ENCODE data around the gene HAND2. TPM values are rescaled to one million over a fixed set of nuclear protein-coding genes. Genes with fewer than 3 reads are reported as not detected.
A peak's percentile ranks its signal among the peaks of the same experiment; 100 is the strongest.

HAND2 gene
- total RNA-seq, 2 donors from 2014 or later, result not detected

DNA sequence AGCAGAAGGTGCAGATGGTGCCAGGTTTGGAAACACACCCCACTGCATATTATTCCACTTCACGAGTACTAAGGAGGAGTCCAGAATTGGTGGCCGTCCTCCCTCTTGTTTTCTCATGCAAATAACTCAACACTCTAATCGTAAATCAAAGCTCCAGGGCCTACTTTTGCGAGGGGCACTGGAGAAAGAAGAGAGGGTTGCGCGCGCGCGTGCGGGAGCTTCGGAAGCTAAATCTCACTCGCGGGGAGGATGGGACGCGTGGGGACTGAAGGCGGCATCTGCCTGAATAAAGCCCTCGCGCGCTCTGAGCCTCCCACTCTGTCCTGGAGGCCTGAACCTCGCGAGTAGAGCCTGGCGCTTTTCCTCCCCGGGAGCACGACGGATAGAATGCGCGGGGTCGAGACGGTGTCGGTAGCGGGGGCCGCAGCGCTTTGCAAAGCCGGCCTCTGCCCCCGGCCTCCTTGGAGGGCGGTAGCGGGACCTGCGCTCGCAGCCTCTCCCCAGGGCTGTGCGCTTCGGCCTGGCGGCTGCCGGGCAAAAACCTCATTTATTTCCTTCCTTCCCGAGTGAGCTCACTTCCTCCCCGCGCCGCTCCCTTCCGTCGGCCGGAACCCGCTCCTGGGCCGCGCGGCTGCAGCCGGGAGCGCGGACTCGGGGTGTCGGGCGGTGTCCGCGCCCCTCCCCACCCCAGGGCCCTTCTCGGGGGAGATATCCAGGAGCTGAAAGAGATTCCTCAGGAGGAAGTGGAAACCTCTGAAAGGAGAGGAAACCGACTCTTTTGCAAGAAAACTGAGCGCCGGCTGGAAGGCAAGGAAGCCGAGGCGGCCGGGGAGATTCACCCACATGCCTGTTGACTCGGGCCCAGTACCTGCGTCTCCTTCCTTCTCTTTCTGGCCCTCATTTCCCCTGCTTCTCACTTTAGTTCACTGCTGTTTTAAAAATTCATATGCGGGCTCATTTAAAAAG is 20.7 kb downstream of the HAND2 start:
- H3K4me1 Mint-ChIP-seq, result peaks cover 12% of the 10 kb centered on the region
- H3K4me3 Mint-ChIP-seq, result peak overlapping the region; percentile 83
- no peaks in the 10 kb centered on the region for H3K9me3 ChIP-seq (ENCODE audit: control insufficient read depth, low read length, poor library complexity, severe bottlenecking)
- H3K36me3 Mint-ChIP-seq (ENCODE audit: low read depth), result peaks cover 4% of the 10 kb centered on the region
- H3K27me3 Mint-ChIP-seq, result peaks cover 91% of the 10 kb centered on the region
- DNase-seq (no peak), ATAC-seq (peak; percentile 49)
- no peak overlapping the region for H3K27ac Mint-ChIP-seq

DNA sequence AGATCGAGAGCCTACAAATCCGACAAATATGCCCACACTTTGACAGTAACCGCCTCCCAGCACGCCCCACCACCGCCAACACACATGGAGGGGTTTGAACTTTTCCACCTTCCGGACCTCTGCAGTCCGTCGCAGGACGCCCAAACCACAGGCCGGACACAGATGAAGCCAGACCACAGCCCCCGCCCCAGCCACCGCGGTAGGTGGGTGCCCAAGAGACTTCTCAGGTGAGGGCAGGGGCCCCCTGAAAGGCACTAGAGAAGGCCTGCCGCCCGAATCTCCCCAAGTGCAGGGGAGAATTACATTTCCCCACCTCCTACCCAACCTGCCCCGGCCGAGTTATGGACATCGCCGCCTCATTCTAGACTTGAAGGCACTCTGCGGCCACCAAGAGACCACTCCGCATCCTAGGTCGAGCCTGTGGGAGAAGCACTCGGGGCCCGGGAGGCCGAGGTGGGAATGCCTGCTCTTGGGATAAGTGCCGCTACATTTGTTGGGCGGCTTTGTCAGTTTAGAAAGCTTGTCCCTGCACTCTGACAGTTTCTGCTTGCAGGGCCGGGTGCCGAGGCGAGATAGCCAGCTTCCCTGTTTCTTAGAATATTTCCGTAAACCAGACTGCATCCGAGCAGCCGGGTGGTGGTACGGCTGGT is 21.5 kb downstream of the HAND2 start:
- DNase-seq (no peak), ATAC-seq (no peak)
- Mint-ChIP-seq H3K27ac (no peak overlapping the region), H3K4me3 (peak overlapping the region; percentile 83), H3K4me1 (peaks cover 12% of the 10 kb centered on the region), H3K27me3 (peaks cover 91% of the 10 kb centered on the region), H3K36me3 (ENCODE audit: low read depth) (peaks cover 4% of the 10 kb centered on the region)
- H3K9me3 ChIP-seq (ENCODE audit: control insufficient read depth, low read length, poor library complexity, severe bottlenecking), result no peaks in the 10 kb centered on the region

DNA sequence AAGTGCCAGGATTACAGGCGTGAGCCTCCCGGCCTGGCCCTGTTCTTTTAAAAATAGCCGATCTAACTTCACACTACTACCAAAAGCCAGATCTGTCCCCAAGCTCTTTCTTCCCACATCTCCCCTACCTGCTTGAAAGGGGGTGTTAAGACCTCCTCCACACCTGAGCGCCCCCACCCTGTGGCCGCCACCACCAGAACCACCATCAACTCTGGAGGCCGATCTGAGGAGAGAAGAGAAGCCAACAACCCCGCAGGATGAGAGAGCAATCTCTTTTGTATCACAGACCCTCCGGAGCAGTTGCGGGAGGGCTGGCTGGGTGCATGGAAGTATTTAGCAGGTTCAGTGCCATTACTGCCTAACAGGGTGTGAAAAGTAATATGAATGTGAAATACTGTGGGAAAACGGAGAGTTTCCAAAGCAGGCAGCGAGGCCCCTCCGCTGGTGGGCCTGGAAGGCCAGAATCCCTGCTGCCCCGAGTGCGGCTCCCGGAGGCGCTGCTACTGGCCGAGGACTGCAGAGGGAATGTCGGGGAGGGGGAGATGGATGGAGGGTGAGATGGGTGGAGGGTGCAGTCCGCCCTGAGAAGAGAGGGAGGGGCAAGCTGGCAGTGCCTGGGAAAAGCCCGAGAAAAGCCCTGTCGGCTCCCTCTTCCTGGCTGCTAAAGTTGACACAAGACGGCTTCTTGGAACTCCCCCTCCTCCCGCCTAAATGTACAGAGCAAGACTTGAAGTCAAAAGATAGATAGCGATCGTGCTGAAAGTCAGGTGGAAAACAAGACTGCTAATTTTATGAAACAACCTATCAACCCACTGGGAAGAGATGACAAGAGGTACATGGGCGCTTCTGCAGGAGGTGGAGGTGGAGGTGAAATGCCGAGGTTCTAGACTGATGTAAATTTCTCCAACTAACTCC is 22.3 kb downstream of the HAND2 start:
- ATAC-seq, result no peak
- peaks cover 12% of the 10 kb centered on the region for H3K4me1 Mint-ChIP-seq
- no peak overlapping the region for H3K27ac Mint-ChIP-seq

GRCh38 chr4:173506597-173507211 is 23.3 kb downstream of the HAND2 start:
- Mint-ChIP-seq H3K4me3 (no peak overlapping the region), H3K27ac (no peak overlapping the region), H3K36me3 (ENCODE audit: low read depth) (peaks cover 4% of the 10 kb centered on the region), H3K4me1 (peaks cover 12% of the 10 kb centered on the region), H3K27me3 (peaks cover 92% of the 10 kb centered on the region)
- DNase-seq, result no peak
- no peaks in the 10 kb centered on the region for H3K9me3 ChIP-seq (ENCODE audit: control insufficient read depth, low read length, poor library complexity, severe bottlenecking)
- ATAC-seq, result no peak

More for the DNA sequence above, 22.3 kb downstream of the HAND2 start:
- no peak for DNase-seq
- Mint-ChIP-seq H3K4me3 (peak overlapping the region; percentile 83), H3K36me3 (ENCODE audit: low read depth) (peaks cover 4% of the 10 kb centered on the region), H3K27me3 (peaks cover 91% of the 10 kb centered on the region)
- no peaks in the 10 kb centered on the region for H3K9me3 ChIP-seq (ENCODE audit: control insufficient read depth, low read length, poor library complexity, severe bottlenecking)

GRCh38 chr4:173505924-173506518 is 24.0 kb downstream of the HAND2 start:
- DNase-seq (no peak), ATAC-seq (peak; percentile 62)
- peaks cover 4% of the 10 kb centered on the region for H3K36me3 Mint-ChIP-seq (ENCODE audit: low read depth)
- H3K4me3 Mint-ChIP-seq, result no peak overlapping the region
- H3K27ac Mint-ChIP-seq, result no peak overlapping the region
- H3K9me3 ChIP-seq (ENCODE audit: control insufficient read depth, low read length, poor library complexity, severe bottlenecking), result no peaks in the 10 kb centered on the region
- peaks cover 15% of the 10 kb centered on the region for H3K4me1 Mint-ChIP-seq
- peaks cover 93% of the 10 kb centered on the region for H3K27me3 Mint-ChIP-seq

- H3K9me3 ChIP-seq (ENCODE audit: control insufficient read depth, low read length, poor library complexity, severe bottlenecking), result no peaks in the 10 kb centered on the region
- peaks cover 96% of the 10 kb centered on the region for H3K27me3 Mint-ChIP-seq
- DNase-seq, result no peak
- H3K36me3 Mint-ChIP-seq (ENCODE audit: low read depth), result peaks cover 4% of the 10 kb centered on the region
- peaks cover 15% of the 10 kb centered on the region for H3K4me1 Mint-ChIP-seq
- no peak overlapping the region for H3K4me3 Mint-ChIP-seq
- ATAC-seq, result no peak
- H3K27ac Mint-ChIP-seq, result no peak overlapping the region
Measured at GRCh38 chr4:173504181-173504503, 25.9 kb downstream of the HAND2 start.

DNA sequence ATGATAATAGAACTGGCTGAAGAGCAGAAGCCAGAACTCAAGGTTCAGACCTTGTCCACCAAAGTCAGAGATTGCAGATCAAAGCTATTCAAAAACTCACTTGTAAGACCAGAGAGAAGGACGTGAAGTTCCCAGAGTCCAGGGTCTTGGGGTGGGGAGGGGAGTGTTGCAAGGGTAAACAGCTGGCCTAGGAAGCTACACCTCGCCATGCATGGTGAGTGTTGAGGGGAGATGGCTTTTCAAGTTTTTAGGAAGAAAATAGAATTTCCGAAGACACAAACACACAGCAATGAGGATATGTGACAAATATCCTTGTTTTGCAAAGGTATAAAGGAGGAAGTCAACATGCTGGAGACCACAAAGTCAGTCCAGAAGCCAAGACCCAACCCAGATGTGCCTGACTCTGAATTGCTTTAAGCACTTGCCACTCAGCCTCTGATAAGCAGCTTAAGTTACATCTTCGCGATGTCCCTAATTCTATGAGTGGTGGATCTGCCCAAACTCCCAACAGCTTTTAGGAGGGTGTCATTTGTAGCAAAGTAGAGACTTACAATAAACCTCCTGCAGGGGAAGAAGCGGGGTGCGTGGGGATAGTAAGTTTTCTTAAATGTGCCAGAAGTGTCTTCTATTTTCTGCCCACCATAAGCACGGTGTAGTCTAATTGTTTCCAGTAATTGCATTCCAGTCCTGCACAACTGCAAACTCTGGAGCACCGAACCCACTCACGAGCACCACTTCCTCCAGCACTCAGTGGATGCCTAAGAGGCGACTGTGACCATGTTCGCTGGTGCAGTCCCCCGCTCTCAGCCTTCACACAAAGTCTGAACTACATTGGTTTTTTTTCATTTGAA is 26.5 kb downstream of the HAND2 start:
- no peak overlapping the region for H3K27ac Mint-ChIP-seq
- peaks cover 4% of the 10 kb centered on the region for H3K36me3 Mint-ChIP-seq (ENCODE audit: low read depth)
- no peak overlapping the region for H3K4me3 Mint-ChIP-seq
- H3K9me3 ChIP-seq (ENCODE audit: control insufficient read depth, low read length, poor library complexity, severe bottlenecking), result no peaks in the 10 kb centered on the region
- peaks cover 91% of the 10 kb centered on the region for H3K27me3 Mint-ChIP-seq
- H3K4me1 Mint-ChIP-seq, result peaks cover 12% of the 10 kb centered on the region
- no peak for DNase-seq
- no peak for ATAC-seq

- peaks cover 88% of the 10 kb centered on the region for H3K27me3 Mint-ChIP-seq
- peaks cover 8% of the 10 kb centered on the region for H3K4me1 Mint-ChIP-seq
- DNase-seq (no peak), ATAC-seq (no peak)
- H3K36me3 Mint-ChIP-seq (ENCODE audit: low read depth), result peaks cover under 1% of the 10 kb centered on the region
- H3K4me3 Mint-ChIP-seq, result no peak overlapping the region
- no peak overlapping the region for H3K27ac Mint-ChIP-seq
- H3K9me3 ChIP-seq (ENCODE audit: control insufficient read depth, low read length, poor library complexity, severe bottlenecking), result no peaks in the 10 kb centered on the region
Measured at GRCh38 chr4:173502282-173502681, 27.7 kb downstream of the HAND2 start.

DNA sequence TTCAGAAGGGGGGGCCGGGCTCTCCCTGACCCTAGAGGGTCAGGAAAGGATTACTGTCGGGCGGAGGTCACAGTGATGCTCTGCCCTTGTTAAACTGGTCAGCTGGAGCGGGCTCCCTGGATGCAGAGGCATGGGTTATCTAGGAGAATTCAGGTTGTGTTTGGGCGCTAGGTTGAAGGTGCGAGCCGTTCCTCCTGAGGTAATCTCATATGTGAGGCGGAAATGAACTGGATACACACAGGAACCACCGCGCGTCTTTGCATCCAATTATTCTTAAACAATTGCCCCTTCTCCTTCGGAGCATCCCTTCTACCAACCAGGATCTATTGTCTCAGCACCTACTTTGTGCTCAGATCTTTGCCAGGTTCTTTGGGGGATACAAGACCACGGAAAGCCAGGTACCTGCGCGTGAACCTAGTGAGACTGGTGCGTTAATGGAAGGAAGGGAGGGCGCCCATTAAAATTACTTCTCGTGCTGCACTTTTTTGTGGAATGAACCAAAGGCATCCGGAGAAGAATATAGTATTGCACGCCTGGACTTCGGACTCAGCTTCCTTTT is 28.4 kb downstream of the HAND2 start:
- ATAC-seq (no peak), DNase-seq (no peak)
- Mint-ChIP-seq H3K36me3 (ENCODE audit: low read depth) (no peaks in the 10 kb centered on the region), H3K4me3 (peak overlapping the region; percentile 63), H3K27me3 (peaks cover 88% of the 10 kb centered on the region), H3K4me1 (peaks cover 6% of the 10 kb centered on the region), H3K27ac (no peak overlapping the region)
- no peaks in the 10 kb centered on the region for H3K9me3 ChIP-seq (ENCODE audit: control insufficient read depth, low read length, poor library complexity, severe bottlenecking)

DNA sequence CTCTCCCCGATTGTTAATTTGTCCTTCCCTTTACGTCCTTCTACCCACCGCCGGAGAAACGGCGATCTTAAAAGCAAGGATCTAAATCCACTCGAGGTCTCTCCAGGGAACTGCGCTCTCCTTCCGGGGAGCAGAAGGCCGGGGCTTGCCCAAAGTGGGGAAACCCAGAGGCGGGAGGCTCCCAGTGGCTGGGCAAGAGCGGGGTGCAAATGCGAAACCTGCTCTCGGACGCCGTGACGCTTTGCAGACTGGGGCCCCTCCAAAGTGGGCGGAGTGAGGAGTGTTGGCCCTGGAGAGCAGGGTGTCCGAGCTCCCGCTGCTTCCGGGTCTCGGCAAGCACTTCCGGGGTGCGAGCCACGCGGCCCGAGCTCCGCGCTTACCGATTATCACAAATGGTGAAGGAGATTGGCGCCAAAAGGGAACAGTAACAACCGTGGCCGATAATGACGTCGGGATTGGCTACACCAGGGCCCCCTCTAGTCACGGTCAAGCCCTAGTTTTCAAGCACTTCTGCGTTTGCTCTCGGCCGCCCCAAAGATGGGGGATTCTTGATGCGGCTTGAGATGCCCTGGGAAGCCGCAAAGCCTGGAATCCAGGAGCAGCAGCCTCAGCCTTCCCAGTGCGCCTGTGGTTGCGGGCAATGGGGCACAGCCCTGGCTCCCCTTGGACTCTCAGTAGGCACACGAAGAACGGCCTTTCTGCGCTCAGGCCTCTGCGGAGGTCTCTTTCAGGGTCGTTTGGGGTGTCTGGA is 29.0 kb downstream of the HAND2 start:
- H3K4me3 Mint-ChIP-seq, result peak overlapping the region; percentile 63
- no peak for ATAC-seq
- H3K9me3 ChIP-seq (ENCODE audit: control insufficient read depth, low read length, poor library complexity, severe bottlenecking), result no peaks in the 10 kb centered on the region
- DNase-seq, result no peak
- no peak overlapping the region for H3K27ac Mint-ChIP-seq
- peaks cover 7% of the 10 kb centered on the region for H3K4me1 Mint-ChIP-seq
- peaks cover 88% of the 10 kb centered on the region for H3K27me3 Mint-ChIP-seq
- H3K36me3 Mint-ChIP-seq (ENCODE audit: low read depth), result peaks cover 2% of the 10 kb centered on the region
